Activated CD4-positive, alpha-beta T cell treated with anti-CD3 and anti-CD28 coated beads for 1 hour (primary cell): Measurements from ENCODE around the gene TTC39C.
"Not testable (repeated sequence)": the region's sequence is repeated elsewhere in the genome, so short reads cannot be mapped to it uniquely, and the experiment has no call there.

Experiments used
- DNase-seq: peaks from one replicate; pipeline ENCODE4 v3.0.0-alpha.2; 2020

TTC39C gene

GRCh38 chr18:24055009-24055804 is 40.7 kb downstream of the TTC39C start:
- DNase-seq = no peak

GRCh38 chr18:24055878-24056277 is 41.3 kb downstream of the TTC39C start:
- DNase-seq = no peak

GRCh38 chr18:24056506-24056905 is 42.0 kb downstream of the TTC39C start:
- no peak for DNase-seq

GRCh38 chr18:24057804-24058203 is 43.2 kb downstream of the TTC39C start:
- DNase-seq = no peak

- DNase-seq = not testable (repeated sequence)
Observed at GRCh38 chr18:24059385-24059784, 44.8 kb downstream of the TTC39C start.

GRCh38 chr18:24060644-24061043 is 46.1 kb downstream of the TTC39C start:
- DNase-seq = no peak

GRCh38 chr18:24063121-24063731 is 48.7 kb downstream of the TTC39C start:
- no peak for DNase-seq

GRCh38 chr18:24064391-24065100 is 50.0 kb downstream of the TTC39C start:
- DNase-seq = no peak

- DNase-seq = no peak
Observed at GRCh38 chr18:24065906-24066305, 51.4 kb downstream of the TTC39C start.

GRCh38 chr18:24068945-24069693 is 54.6 kb downstream of the TTC39C start:
- no peak for DNase-seq

- no peak for DNase-seq
Observed at GRCh38 chr18:24071029-24071428, 56.5 kb downstream of the TTC39C start.

GRCh38 chr18:24071779-24072178 is 57.2 kb downstream of the TTC39C start:
- no peak for DNase-seq

- no peak for DNase-seq
Observed at GRCh38 chr18:24072743-24073142, 58.2 kb downstream of the TTC39C start.

- DNase-seq = no peak
Observed at GRCh38 chr18:24073791-24074190, 59.2 kb downstream of the TTC39C start.

GRCh38 chr18:24074757-24075156 is 60.2 kb downstream of the TTC39C start:
- DNase-seq = not testable (repeated sequence)

GRCh38 chr18:24075767-24076597 is 61.4 kb downstream of the TTC39C start:
- DNase-seq = peak; percentile 61

- DNase-seq = no peak
Observed at GRCh38 chr18:24076950-24077349, 62.4 kb downstream of the TTC39C start.

GRCh38 chr18:24078391-24078790 is 63.8 kb downstream of the TTC39C start:
- no peak for DNase-seq

GRCh38 chr18:24080861-24081260 is 66.3 kb downstream of the TTC39C start:
- no peak for DNase-seq

GRCh38 chr18:24083550-24083949 is 69.0 kb downstream of the TTC39C start:
- no peak for DNase-seq

- DNase-seq = no peak
Observed at GRCh38 chr18:24086082-24086481, 71.5 kb downstream of the TTC39C start.

GRCh38 chr18:24089076-24089475 is 74.5 kb downstream of the TTC39C start:
- no peak for DNase-seq
